Central memory CD4-positive, alpha-beta T cell (primary cell): ENCODE measurements around the gene EPS8.
"Not testable (repeated sequence)": the region's sequence is repeated elsewhere in the genome, so short reads cannot be mapped to it uniquely, and the experiment has no call there.

Experiments
- DNase-seq: peaks from one replicate; pipeline ENCODE4 v3.0.0; 2022

EPS8 gene

DNA sequence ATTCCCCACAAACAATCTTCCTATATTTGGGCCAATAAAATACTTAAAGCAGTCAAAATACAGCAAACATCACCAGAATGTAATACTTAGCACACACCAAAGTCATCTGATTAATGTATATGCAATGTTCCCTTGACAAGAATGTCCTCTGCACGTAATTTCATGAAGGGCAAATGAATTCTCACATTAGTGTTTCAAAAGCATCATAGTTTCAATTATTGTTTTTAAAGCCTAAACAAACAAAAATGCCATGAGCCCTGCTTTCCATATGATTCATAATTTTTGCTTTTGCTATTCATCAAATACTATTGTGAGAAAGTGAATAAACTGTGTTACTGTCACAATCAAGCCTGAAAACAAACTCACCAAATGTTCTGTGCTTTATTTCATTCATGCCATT, 156.0 kb downstream of the EPS8 start:
- no peak for DNase-seq

DNA sequence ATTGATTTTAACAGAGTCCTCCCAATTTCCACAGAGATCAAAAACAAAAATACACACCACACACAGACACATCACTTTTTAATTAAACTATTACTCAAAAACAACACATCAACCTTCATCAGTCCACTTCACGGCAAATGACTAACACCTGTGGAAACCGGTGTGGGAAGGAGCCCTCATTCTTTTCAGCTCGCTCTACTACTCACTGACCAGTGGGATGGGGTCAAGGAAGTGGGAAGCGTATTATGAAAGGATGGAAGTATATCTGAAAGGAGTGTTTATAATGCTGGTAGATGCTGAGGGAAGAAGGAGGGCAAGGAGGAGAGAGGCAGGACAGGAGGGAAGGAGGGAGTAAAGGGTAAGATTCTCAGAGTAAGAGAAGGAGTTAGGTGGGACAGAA, 156.5 kb downstream of the EPS8 start:
- DNase-seq = no peak

DNA sequence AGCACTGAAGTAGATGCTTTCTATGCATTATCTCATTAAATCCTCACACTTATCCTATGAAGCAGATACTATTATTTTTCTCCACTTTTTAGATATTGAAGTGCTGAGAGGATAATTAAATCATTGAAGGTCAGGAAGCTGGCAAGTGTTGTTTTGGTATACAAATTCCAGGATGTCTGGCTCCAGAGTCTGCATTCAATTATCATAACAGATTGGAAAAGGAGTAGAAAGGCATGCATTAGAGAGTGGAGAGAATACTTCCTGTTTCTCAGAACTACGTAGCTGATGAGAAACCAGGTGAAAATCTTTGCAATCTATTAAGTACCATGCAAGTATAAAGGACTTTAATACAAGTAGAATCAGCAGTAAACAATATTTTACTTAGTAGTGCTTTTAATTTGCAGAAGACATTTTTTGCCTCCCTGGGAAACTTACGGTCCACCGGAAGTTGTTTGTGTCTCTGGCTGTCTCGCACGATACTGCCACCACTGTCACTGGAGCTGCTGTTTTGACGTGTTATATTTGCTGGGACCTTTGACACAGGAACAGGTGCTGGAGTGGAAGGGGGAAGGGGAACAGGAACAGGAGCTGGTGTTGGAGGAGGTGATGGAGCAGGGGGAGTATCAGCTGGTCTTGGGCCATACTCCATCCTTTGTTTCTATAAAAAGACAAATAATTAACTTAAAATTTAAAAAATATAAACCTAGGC, 158.0 kb downstream of the EPS8 start:
- no peak for DNase-seq

DNA sequence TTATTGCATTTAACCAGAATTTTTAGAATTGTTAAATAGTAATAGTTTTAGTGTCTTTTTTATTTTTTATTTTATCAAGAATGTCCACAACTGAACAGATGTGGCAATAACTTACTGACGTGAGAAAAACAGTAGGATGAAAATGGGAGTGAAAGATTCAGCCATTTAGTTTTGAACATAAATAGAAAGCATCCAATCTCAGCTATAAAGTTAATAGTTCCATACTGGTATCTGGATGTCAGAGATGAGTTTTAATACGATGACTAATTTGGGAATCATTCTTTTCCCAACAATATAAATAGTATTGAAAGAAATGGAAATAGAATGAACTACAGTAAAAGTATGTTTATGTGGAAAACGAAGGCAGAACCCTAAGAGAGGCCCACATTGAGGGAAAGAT, 159.4 kb downstream of the EPS8 start:
- DNase-seq = no peak

DNA sequence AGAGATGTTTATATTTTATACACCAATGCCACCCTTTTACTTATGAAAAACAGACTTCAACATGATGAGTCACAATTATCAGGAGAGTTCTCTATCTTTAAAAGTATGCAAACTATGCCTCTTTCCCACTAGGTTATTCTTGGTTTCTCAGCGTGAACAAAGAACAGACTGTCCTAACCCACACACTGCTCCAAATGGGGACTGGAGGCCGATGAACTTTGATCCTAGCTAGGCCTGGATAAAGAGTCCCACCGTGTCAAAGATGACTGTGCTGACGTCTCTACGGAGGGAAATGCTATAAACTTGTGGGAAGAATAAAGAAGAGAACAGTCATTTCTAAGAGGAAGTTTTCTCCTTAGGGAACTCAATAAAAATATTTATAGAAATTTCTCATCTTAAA, 160.1 kb downstream of the EPS8 start:
- DNase-seq = no peak

DNA sequence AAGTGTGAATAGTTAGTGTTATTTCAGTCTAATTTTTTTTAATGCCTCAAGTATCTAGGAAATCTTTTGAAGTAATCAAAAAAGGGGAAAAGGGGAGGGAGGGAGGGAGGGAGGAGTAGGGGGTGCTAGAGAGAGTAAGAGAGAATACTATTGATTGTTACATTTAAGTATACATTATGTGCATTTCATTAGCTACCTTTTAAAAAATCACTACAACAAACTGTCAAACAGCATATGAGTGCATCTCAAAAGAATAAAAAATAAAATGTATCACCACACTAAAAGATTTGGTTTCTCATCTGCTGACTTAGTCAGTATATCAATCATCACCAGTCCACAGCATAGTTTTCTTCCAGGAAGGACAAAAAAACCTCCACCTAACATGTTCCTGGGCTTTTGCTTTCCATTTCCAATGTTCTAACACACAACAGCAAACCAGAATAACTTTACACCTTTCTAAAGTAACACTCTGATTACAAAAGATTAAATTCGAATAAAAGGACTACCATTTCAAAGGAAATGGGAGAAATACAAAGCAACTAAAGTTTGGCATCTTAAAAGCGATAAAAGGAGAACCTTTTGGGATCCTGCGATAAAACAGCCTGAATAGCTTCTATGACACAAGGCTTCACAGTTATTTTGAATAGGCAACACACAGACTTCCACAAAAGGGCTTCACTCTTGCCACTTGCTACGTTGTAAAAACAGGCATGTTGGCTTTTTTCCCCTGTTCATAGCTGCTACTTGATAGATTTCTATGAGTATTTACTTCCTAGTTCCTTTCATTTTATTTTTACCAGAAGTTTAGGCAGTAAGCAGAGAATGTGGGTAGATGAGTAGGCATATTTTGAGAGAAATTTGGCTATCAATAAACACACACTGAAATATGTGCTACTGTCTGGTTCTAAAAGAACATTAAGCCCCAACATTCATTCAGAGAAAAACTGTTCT, 160.9 kb downstream of the EPS8 start:
- DNase-seq = no peak

DNA sequence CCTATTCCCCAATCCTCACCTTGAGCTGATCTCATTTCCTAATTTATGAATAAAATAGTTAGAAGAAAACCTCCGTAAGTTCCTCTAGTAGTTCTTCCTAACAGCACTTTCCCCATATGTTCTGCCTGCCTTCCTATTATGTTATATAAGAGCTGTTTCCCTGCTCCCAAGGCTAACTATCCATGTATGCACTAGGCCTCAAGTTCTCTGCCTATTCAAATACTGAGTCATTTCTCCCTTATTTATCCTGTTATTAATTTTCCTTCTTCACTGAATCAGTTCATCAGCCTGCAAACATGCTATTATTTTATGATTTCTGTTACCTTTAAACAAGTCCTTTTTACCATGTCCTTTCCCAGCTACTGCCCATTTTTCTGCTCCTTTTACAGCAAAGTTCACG, 164.1 kb downstream of the EPS8 start:
- no peak for DNase-seq

DNA sequence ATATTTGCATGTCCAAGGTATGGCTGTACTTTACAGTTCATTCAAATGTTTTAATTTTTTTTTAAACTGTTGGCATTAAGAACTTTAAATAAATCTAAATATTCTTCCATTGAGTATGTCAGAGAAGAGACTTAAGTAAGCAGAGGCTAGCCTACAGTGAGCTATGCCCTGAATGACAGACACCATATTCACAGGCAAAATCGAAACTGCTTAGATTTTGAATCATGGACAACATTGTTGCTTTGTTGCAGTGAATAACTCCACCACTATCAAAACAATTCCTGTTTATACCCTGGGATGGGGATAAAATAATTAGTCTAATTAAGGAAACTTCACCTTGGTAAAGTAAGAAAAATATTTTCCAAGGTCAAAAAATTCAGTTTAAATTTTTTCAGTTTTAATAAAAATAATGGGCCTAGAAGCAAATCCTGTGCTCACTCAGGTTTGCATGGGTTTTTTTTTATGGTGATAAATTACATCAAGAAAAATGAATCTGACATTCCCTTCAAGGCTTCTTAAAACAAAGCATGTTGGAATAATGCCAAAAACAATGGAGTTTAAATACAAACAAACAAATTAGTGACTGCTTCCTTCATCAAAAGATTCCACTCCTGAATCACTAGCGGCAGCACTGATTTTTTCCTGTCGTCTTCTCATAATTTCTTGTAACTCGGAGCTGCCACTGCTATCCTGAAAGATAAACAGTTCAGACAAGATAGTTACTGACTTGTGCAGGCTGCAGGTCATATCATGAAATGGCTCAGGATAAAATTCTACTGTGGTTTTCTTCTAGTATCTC, 168.2 kb downstream of the EPS8 start:
- DNase-seq = no peak

DNA sequence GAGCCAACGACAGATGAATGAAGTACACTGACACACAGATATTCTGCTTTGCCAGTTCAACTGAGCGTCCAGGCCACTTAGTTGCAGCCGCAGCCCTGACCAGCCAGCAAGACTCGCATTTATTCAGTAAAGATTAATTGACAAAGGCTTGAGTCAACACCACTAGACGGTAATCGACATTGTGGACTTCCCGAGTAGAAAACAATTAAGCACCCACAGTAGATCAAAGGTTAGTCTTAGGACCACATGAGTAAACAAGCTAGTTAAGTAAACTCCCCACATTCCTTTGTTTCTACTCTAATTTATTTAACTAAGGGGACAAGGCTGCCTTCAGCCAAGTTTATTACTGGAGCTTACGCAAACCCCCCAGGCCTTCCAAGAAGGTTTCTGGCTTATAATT, 172.7 kb downstream of the EPS8 start:
- not testable (repeated sequence) for DNase-seq

DNA sequence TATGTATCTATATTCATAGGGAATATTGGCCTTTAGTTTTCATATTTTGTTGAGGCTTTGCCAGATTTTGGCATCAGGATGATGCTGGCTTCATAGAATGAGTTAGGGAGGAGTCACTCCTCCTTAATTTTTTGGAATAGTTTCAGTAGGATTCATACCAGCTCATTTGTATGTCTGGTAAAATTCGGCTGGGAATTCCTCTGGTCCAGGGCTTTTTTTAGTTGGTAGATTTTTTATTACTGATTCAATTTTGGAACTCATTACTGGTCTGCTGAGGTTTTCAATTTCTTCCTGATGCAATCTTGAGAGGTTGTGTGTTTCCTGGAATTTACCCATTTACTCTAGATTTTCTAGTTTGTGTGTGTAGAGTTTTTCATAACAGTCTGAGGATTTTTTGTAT, 175.2 kb downstream of the EPS8 start:
- no peak for DNase-seq

DNA sequence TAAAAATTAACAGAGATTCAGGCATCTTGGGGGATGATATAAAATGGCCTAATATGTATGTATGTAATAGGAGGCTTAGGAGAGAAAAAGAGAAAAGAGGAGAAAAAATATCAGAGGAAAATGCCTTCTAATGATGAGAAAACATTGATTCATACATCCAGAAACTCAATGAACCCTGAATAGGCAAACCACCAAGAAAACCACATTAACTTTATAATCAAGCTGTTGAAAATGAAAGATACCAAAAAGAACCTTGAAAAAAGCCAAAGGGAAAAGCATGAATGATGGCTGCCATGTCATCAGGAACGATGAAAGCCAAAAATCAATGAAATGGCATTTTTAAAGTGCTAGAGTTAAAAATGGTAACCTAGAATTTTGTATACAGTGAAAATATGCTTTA, 180.2 kb downstream of the EPS8 start:
- no peak for DNase-seq

DNA sequence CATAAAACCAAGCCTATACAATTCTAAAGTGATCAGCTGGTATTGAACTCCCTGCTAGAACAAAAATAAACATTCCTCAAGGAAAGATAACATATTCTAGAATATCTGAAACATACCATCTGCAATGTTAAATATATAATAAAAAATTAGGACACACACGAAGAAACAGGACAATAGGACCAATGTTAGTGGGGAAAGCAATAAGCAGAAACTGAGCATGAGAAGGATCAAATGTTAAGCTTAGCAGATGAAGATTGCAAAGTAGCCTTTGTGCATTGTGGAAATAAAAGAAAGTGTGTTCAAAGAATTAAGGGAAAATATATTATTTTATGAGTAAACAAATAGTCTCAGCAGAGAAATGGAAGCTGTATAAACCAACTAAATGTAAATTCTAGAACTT, 180.8 kb downstream of the EPS8 start:
- no peak for DNase-seq

DNA sequence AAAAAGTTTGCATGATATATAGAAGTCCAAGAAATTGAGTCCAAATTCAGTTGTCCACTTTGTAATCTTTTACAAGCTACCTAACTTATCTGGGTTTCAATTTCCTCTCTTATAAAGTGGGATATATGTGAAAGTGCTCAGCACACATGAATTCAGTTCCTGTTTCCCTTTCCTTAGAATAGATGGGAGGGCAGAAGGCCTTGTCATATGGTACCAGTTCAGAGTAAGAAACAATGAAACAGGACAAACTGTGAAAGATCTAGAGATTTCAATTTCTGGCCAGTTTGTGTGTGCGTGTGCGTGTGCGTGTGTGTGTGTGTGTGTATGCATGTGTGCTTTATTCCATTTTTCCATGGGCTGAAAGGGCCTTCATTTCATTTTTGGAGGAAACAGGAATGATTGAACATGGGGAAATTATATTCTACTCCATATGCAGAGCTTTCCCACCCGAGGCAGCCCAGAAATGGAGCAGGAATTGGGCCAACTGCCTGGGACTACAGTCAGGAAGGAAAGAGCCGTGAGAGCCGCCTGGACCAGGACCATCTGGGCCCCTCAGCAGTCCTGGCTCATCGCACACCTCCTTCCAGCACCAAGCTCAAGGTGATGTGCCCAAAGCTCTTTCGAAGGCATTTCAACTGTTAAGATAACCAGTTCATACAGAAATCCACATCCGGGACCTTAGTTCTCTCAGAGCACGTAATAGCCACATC, 183.2 kb downstream of the EPS8 start:
- no peak for DNase-seq

DNA sequence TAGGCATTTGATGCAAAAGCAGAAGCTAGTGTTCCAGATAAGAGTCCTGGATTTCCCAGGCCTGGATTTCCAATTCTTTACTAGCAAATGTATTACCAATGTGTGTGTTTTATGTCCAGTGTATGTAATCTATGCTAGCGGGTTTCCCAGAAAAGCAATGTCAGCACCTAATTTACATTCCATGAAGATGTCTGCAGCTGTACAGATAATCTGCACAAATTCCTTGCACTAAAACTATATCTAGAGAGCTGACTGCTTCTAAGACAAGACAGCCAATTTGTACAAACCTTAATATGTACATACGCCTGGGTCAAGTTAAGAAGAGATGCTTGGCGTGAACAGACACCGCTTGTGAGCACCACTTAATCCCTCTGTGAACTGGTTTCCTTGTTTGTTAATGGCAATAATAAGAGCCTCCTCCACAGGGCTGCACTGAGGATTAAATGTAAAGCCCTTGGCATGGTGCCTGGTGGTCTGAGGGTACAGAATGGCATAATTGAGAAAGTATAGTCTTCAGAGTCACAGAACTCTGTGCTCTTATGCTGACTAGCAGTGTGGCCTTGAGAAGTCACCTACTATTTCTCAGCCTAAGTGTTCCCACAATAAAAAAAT, 185.6 kb downstream of the EPS8 start:
- DNase-seq = no peak

DNA sequence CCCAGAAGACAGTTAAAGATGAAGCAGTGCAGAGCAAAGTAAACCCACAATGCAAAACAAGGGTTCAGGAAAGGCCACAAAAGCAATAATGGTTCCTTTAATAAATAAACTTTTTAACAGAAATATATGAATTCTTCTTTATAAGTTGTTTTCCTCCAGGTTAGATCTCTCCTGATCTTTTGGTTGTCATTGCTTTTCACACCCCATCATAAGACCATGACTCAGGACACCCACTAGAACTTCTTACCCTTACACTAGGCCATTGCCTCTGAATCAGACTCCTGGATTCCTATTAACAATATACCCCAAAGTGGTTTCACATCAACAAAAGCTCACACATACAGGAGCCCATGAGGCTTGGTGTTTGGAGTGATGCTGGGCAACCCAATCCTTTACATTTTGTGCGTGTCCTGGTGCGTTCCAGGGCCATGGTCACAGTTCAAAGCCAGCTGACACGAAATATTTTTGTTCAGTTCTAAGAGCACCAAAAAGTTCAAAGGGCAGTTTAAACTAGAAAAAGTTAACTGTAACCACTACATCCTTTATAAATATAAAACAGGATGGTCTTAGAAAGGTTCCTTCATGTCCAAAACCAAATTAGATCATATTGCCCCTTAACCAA, 187.0 kb downstream of the EPS8 start:
- DNase-seq = no peak

DNA sequence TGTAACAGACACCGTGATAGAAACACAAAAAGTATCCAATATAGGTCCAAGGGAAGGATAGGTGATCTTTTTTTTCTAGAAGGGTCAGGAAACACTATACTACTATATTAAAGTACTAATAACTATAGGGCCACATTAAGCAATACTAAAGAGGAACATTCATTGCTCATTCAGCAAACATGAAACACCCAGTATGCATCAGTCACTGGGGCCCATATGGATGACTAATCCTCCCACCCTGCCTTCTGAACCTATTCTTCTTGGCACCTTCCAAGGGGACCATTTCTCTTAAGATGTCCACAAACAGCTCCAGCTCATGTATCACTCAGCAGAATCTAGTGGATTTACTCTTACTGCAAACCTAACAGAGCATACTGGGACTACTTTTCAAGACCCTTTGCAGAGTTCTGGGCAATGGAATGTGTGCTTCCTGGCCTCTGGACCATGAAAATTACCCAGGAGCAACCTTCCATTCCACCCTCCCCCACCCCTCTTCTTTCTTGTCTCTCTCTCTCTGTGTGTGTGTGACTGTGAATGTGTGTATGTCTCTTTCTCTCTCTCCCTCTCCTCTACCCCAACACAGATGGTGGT, 187.9 kb downstream of the EPS8 start:
- no peak for DNase-seq

DNA sequence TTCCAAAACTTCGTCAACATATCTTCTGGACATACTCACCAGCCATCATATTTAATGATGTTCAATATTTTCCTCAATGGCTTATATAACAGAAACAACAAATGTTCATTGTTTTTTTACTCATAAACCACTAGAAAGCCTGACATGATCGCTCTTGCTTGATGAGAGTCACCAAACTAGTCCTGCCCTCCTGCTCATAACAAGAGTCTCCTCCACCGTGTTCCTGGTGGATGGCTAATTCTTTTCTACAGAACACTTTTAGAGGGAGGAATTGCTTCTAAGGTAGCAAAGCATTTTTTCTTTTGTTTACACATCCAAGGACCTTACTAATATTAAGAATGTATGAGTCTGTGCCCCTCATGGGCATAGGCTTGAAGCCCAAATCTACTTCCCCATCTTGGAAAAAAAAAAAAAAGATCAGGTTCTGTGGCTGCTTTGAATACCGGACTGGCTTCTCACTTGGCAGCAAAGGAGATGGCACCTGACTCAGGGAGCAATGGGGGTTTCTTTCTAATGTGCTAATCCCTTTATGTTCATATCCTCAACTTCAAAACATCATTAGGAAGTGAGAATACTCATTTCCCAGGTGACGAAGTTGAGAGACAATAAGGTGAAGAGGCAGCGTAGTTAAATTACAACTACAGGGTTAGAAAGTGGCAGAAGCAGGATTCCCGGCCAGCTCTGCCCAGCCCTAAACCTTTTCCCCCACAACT, 188.8 kb downstream of the EPS8 start:
- DNase-seq = no peak

DNA sequence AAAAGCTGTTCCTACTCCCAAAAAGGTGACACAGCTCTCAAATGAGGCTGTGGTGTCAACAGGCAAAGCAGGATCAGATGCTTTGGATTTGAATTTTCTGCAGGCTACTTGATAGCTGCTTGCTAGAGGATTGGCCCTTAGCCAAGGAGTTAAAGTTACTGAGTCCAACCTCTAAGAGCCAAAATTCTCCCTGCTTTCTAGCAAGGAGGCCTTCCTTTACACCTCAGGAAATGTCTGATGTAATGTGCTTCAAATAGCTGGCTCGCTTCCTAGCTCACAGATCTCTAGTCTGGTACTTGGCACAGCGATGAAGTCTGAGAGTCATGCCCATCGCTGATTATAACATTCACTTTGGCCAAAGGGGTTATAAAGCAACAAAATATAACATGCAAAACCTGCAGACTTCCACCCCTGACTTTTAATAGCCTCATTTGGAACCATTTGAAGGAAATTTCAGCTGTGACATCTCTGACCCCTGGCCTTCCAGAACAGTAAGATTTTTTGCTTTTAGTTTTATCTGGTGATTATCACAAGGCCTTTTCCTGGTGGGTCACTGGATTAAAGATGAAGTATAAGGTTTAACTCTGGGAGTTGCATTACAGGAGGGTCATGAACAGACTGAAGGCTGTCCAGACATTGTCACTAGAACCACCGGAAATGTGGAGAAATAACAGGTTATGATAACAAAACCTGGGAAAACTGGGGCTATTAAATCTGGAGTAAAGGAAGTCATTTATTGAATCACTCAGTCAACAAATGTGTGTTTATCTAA, 189.7 kb downstream of the EPS8 start:
- DNase-seq = no peak

DNA sequence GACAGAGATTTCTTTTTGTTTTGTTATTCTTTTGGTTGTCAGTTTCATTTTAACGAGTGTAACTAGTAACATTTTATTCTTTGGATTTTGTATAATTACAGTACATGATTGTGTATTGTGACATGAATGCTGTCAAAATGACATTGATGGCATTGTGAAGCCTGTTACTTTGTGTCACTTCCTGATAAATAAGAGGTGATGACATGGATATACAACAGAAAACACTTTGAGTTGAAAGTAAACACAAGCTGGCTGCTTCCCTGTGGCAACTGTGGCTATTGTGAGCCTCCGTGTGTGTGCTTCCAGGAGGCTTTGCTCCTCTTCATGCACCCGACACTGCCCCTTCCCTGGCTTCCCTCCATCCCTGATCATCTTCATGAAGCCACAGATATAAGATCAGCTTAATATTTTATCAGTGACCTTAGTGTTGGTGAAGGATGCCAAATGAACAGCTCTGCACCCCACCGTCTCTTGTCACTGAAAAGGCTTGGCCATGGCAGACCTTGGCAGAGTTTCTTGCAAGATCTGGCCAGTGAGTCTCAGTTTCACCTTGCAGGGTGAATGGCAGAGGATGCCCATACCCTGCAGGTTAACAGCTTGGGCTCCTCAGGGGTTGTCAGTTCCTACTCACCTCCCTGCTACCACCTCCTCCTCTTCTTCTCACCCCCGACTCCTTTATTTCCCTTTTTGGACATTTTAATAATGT, 191.9 kb downstream of the EPS8 start:
- DNase-seq = no peak
